Measurements from ENCODE around the gene ST3GAL5. TPM values are rescaled to one million over a fixed set of nuclear protein-coding genes. Genes with fewer than 3 reads are reported as not detected.

Gene ST3GAL5
- total and polyA plus RNA-seq, 8 donors: 4.1 to 84.2 (median 11.8) TPM

DNA sequence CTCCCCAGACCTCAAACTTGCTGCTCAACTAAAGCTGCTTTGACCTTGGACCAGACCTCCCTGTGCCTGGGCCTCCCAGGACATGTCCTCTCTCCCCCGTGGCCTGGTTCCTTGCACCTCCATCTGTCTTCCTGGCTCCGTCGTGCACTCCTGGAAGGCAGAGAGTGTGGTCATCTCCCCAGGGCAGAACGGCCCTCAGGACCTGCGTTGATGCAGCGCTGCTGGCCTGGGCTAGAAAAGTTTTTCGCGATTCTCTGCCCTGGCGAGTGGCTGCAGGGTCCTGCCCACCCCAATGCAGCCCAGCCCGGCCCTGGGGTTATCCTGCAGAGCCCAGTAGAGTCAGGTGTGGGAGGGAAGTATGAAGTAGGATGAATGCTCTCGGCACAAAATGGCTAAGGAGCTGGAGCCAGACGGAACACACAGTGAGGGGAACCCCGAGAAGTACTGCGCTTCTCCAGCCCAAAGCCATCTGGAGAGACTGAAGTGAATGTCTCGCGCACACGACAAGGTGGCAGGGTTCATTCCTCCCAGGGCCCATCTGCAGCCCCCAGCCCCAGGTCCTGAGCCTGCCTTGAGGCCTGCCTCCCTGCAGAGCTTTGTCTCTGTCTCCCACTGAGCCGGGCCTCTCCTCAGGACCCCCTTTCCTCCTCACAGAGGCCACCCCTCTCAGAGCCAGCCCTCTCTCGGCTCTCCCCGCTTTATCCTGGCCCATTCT lies 93.3 kb downstream of the ST3GAL5 start:
- no peak overlapping the region for H3K4me3 ChIP-seq
- TF ChIP-seq EP300 (IDR thresholded peaks at IDR 0.05) (no peak), POLR2A (IDR thresholded peaks at IDR 0.05) (no peak), POLR2AphosphoS5 (IDR thresholded peaks at IDR 0.05) (no peak)
- TF ChIP-seq, protein P1, sequence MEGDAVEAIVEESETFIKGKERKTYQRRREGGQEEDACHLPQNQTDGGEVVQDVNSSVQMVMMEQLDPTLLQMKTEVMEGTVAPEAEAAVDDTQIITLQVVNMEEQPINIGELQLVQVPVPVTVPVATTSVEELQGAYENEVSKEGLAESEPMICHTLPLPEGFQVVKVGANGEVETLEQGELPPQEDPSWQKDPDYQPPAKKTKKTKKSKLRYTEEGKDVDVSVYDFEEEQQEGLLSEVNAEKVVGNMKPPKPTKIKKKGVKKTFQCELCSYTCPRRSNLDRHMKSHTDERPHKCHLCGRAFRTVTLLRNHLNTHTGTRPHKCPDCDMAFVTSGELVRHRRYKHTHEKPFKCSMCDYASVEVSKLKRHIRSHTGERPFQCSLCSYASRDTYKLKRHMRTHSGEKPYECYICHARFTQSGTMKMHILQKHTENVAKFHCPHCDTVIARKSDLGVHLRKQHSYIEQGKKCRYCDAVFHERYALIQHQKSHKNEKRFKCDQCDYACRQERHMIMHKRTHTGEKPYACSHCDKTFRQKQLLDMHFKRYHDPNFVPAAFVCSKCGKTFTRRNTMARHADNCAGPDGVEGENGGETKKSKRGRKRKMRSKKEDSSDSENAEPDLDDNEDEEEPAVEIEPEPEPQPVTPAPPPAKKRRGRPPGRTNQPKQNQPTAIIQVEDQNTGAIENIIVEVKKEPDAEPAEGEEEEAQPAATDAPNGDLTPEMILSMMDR (IDR thresholded peaks at IDR 0.05): no peak
- WGBS, 5 donors: 80 to 87% (median 85%) methylated on average over 19 to 20 of the region's 20 CpGs
- peak overlapping the region in 3 of 5 donors; percentile 30 to 71 (median 63) for H3K27ac ChIP-seq
- no peak for DNase-seq
- no peaks in the 10 kb centered on the region for H3K9me3 ChIP-seq
- no peaks in the 10 kb centered on the region for H3K36me3 ChIP-seq
- peaks cover 37 to 67% (median 54%) of the 10 kb centered on the region in 4 donors for H3K4me1 ChIP-seq
- peaks cover 0 to 7% (median 0%) of the 10 kb centered on the region in 3 donors for H3K27me3 ChIP-seq
- intact Hi-C loops (cut with DNase I; ENCODE audit: low total_unique reads): no loop called here

GRCh38 chr2:85794491-85795121 lies 94.2 kb downstream of the ST3GAL5 start:
- Histone ChIP-seq H3K36me3 (no peaks in the 10 kb centered on the region), H3K27me3 (peaks cover 0 to 7% (median 0%) of the 10 kb centered on the region in 3 donors), H3K27ac (peak overlapping the region in 3 of 5 donors; percentile 4 to 71 (median 63)), H3K9me3 (no peaks in the 10 kb centered on the region), H3K4me3 (no peak overlapping the region), H3K4me1 (peaks cover 40 to 67% (median 57%) of the 10 kb centered on the region in 4 donors)
- peak in 1 of 2 donors; percentile 54 for DNase-seq
- intact Hi-C loops (cut with DNase I; ENCODE audit: low total_unique reads): no loop called here
- 59 to 78% (median 66%) methylated on average over 4 to 14 of the region's 14 CpGs for WGBS, 5 donors
- TF ChIP-seq POLR2A (IDR thresholded peaks at IDR 0.05): no peak
- TF ChIP-seq POLR2AphosphoS5 (IDR thresholded peaks at IDR 0.05): no peak
- TF ChIP-seq EP300 (IDR thresholded peaks at IDR 0.05): no peak
- TF ChIP-seq, protein P1 (IDR thresholded peaks at IDR 0.05): no peak

GRCh38 chr2:85794038-85794441 lies 94.8 kb downstream of the ST3GAL5 start:
- H3K9me3 ChIP-seq: no peaks in the 10 kb centered on the region
- 47 to 79% (median 67%) methylated on average over 3 of the region's 3 CpGs for WGBS, 5 donors
- H3K4me3 ChIP-seq: no peak overlapping the region
- H3K27ac ChIP-seq: peak overlapping the region in 3 of 5 donors; percentile 4 to 71 (median 63)
- peaks cover 40 to 67% (median 57%) of the 10 kb centered on the region in 4 donors for H3K4me1 ChIP-seq
- DNase-seq: no peak
- TF ChIP-seq EP300 (IDR thresholded peaks at IDR 0.05) (no peak), POLR2A (IDR thresholded peaks at IDR 0.05) (no peak)
- TF ChIP-seq, protein P1 (IDR thresholded peaks at IDR 0.05): no peak
- intact Hi-C loops (cut with DNase I; ENCODE audit: low total_unique reads): no loop called here
- H3K36me3 ChIP-seq: no peaks in the 10 kb centered on the region
- peaks cover 0 to 3% (median 0%) of the 10 kb centered on the region in 3 donors for H3K27me3 ChIP-seq

DNA sequence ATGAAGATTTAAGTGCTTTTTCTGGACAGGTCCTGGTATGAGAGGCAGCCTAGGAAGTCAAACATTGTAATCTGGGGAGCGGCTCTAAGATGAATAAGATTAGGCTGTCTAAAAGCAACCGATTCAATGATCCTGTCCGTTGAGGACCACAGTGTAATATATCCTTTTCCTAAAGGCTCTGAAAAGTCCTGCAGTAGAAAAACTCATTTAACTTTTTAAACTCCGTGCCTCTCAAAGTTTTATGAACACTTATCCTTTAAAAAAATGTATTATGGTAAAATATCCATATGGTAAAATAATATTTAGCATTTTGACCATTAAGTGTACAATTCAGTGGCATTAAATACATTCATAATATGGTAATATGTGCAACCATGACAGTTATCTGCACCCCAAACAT lies 95.2 kb downstream of the ST3GAL5 start:
- H3K4me3 ChIP-seq: no peak overlapping the region
- no peak for DNase-seq
- peaks cover 40 to 67% (median 57%) of the 10 kb centered on the region in 4 donors for H3K4me1 ChIP-seq
- intact Hi-C loops (cut with DNase I; ENCODE audit: low total_unique reads): no loop called here
- peak overlapping the region in 2 of 5 donors; percentile 56 to 75 for H3K27ac ChIP-seq
- H3K27me3 ChIP-seq: no peaks in the 10 kb centered on the region
- no peak for TF ChIP-seq POLR2A (IDR thresholded peaks at IDR 0.05)
- TF ChIP-seq POLR2AphosphoS5 (IDR thresholded peaks at IDR 0.05): no peak
- TF ChIP-seq, protein P1 (IDR thresholded peaks at IDR 0.05): no peak
- TF ChIP-seq EP300 (IDR thresholded peaks at IDR 0.05): no peak
- WGBS, 5 donors: 40 to 49% (median 45%) methylated on average over 4 of the region's 4 CpGs
- H3K36me3 ChIP-seq: peaks cover 0 to 4% (median 0%) of the 10 kb centered on the region in 4 donors
- no peaks in the 10 kb centered on the region for H3K9me3 ChIP-seq
